Measurements from ENCODE around the gene RASGRF2. TPM values are rescaled to one million over a fixed set of nuclear protein-coding genes. Genes with fewer than 3 reads are reported as not detected.

The RASGRF2 gene
- total and polyA plus RNA-seq, 9 of the 15 experiments (the other 6 are each of a cell fraction or from before 2014, with no cell fraction given): 0.01 to 0.22 (median 0.08) TPM; not detected in 2

DNA sequence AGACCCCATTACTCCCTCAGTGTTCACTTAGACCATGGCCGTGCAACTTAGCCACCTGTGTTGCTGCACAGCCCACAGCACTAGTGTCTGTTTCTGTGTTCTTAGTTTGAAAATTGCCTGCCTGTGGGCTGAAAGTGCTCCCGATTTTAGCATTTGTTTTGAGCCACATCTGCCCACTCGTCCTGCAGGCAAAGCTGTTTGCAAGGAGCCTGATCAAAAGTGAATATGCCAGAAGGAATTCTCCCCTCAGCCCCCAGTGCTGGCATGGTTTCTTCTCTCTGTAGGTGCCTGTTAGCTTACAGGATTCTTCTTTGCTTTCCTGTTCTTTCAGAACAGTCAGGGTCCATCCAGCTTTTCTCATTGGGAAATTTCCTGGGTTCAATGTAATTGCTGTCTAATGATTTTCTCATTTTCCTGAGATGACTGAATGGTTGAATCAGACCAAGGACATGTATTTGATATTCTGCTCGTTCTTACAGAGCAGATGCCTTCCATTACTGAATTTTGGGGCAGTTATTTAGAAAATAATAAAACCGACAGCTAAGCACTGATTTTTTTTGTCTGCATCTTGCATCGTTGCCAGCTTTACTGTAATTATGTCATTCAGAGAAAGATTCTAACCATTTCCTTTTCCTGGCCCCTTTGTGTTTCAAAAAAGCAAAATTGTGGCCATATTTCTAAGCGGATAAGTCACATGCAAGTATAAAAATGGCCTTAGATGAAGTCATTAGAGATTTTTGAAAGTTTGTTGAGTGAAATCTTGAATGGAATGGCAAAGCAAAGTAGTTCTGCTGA lies 161.9 kb downstream of the RASGRF2 start:
- H3K36me3 ChIP-seq (ENCODE audit: control insufficient read depth, insufficient read depth, low read length): no peaks in the 10 kb centered on the region
- no peak overlapping the region for H2AFZ ChIP-seq (ENCODE audit: low read depth, low read length)
- no peak overlapping the region for H3K4me3 ChIP-seq
- ChIA-PET POLR2A (interaction anchor here (0.8 kb wide), 1 partner anchor 10 kb away, joined by 3 read pairs; no protein-coding TSS in a partner anchor), CTCF (ENCODE audit: low intra/inter-chr PET ratio) (no interaction called here)
- BruUV-seq (replicated peaks): no TSS peak
- ATAC-seq (no peak), DNase-seq (ENCODE audit: extremely low read depth in 1 of 4, low spot score in 3 of 4) (no peak), FAIRE-seq (no peak)
- no peaks in the 10 kb centered on the region for H3K79me2 ChIP-seq (ENCODE audit: control insufficient read depth, insufficient read depth, low read length)
- H3K9me3 ChIP-seq (replicated peaks; ENCODE audit: control insufficient read depth, insufficient read depth, low read depth, low read length): no peaks in the 10 kb centered on the region
- H3K9me1 ChIP-seq (ENCODE audit: control insufficient read depth, insufficient read depth, low read length): no peaks in the 10 kb centered on the region
- TF ChIP-seq ZNF12 (CRISPR knock-in tag; IDR thresholded peaks at IDR 0.05) (no peak), ZBTB17 (CRISPR knock-in tag; IDR thresholded peaks at IDR 0.05) (no peak), YBX1 (IDR thresholded peaks at IDR 0.05) (no peak), SREBF2 (CRISPR knock-in tag; IDR thresholded peaks at IDR 0.05) (no peak), SNIP1 (IDR thresholded peaks at IDR 0.05; ENCODE audit: low read depth) (no peak), YY1 (IDR thresholded peaks at IDR 0.05; ENCODE audit: borderline replicate concordance in 1 of 3, control insufficient read depth in 1 of 3, extremely low read depth in 1 of 3, insufficient read depth in 3 of 3, insufficient read length in 1 of 3, insufficient replicate concordance in 2 of 3, low read depth in 1 of 3, low read length in 2 of 3) (no peak), SOX6 (IDR thresholded peaks at IDR 0.05) (no peak), ZNF3 (CRISPR knock-in tag; IDR thresholded peaks at IDR 0.05) (no peak), STAT5A (IDR thresholded peaks at IDR 0.05; ENCODE audit: borderline replicate concordance, low read length) (no peak), RNF2 (IDR thresholded peaks at IDR 0.05) (no peak), SMAD1 (IDR thresholded peaks at IDR 0.05; ENCODE audit: low read depth, low read length, partially characterized antibody) (no peak), ZNF23 (CRISPR knock-in tag; IDR thresholded peaks at IDR 0.05) (no peak), SNAPC5 (CRISPR knock-in tag; IDR thresholded peaks at IDR 0.05) (no peak), ATF1 (CRISPR knock-in tag; IDR thresholded peaks at IDR 0.05) (no peak), ATF1 (tag; IDR thresholded peaks at IDR 0.05) (no peak), KLF10 (CRISPR knock-in tag; IDR thresholded peaks at IDR 0.05) (no peak), CHCHD3 (CRISPR knock-in tag; IDR thresholded peaks at IDR 0.05) (no peak), GTF2F1 (IDR thresholded peaks at IDR 0.05; ENCODE audit: low read depth, low read length) (no peak)
- TF ChIP-seq, protein P1, sequence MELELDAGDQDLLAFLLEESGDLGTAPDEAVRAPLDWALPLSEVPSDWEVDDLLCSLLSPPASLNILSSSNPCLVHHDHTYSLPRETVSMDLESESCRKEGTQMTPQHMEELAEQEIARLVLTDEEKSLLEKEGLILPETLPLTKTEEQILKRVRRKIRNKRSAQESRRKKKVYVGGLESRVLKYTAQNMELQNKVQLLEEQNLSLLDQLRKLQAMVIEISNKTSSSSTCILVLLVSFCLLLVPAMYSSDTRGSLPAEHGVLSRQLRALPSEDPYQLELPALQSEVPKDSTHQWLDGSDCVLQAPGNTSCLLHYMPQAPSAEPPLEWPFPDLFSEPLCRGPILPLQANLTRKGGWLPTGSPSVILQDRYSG (tag; conservative IDR thresholded peaks at IDR 0.05; ENCODE audit: low read depth): no peak
- no peaks in the 10 kb centered on the region for H4K20me1 ChIP-seq (replicated peaks; ENCODE audit: control insufficient read depth, insufficient read depth, low read length)
- no peaks in the 10 kb centered on the region for H3K4me1 ChIP-seq (replicated peaks in 1 of 2; ENCODE audit: control insufficient read depth in 2 of 2, insufficient read depth in 2 of 2, low read length in 2 of 2)
- under 1% methylated on average over 7 of the region's 7 CpGs for WGBS (ENCODE audit: insufficient coverage, low coverage, missing lambda C conversion rate)
- no peak overlapping the region for H3K9ac ChIP-seq (ENCODE audit: insufficient read depth in 1 of 2, low read depth in 2 of 2, low read length in 2 of 2)
- peaks cover 15 to 20% of the 10 kb centered on the region in 2 experiments; a peak in 4 of 5 replicates for H3K27me3 ChIP-seq (ENCODE audit: control insufficient read depth in 2 of 2, insufficient read depth in 2 of 2, low read length in 2 of 2)
- intact Hi-C loops (cut with micrococcal nuclease) (no loop called here), in situ Hi-C loops (cut with MboI) (no loop called here)
- H3K27ac ChIP-seq (ENCODE audit: extremely low read depth, low read depth, low read length): no peak overlapping the region
- H3K4me2 ChIP-seq (ENCODE audit: insufficient read depth, low read length): no peak overlapping the region

Measured in K562 (cell line).